ENCODE results near the gene FAXDC2.

The FAXDC2 gene

DNA sequence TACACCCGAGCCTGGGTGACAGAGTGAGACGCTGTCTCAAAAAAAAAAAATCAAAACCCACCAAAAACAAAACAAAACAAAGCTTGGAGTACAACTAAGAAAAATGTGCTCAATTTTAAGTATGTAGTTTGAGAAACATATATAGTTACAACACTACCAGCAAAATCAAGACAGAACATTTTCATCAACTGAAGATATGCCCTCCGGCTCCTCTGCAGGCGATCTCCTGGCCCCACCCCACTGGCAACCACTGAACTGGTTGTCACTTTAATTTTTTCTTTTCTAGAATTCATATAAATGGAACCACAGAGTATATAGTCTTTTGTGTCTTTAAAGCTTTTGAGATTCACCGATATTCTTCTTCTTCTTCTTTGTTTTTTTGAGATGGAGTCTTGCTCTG lies 43.0 kb upstream of the FAXDC2 start:
- Histone ChIP-seq H3K36me3 (ENCODE audit: control insufficient read depth in 4 of 4, insufficient read depth in 4 of 4, low read length in 3 of 4) (peaks cover 13 to 84% (median 55%) of the 10 kb centered on the region in 4 experiments), H3K4me3 (ENCODE audit: control insufficient read depth in 1 of 7, extremely low read depth in 1 of 7, insufficient read depth in 4 of 7, low read depth in 2 of 7, low read length in 6 of 7) (no peak overlapping the region), H3K9me3 (ENCODE audit: control extremely low read depth in 1 of 5, control insufficient read depth in 4 of 5, insufficient read depth in 2 of 5, low read depth in 1 of 5, low read length in 4 of 5) (peaks cover 0 to 4% (median 1%) of the 10 kb centered on the region in 5 experiments), H3K27ac (ENCODE audit: insufficient read depth in 1 of 2, low read depth in 1 of 2, low read length in 2 of 2, poor library complexity in 1 of 2, severe bottlenecking in 2 of 2) (no peak overlapping the region), H3K27me3 (replicated peaks in 2 of 5; ENCODE audit: control insufficient read depth in 4 of 5, insufficient read depth in 5 of 5, low read length in 4 of 5) (no peaks in the 10 kb centered on the region), H3K4me1 (ENCODE audit: control extremely low read depth in 1 of 4, control insufficient read depth in 4 of 4, insufficient read depth in 4 of 4, low read length in 3 of 4) (no peaks in the 10 kb centered on the region)
- 100% methylated on average over 1 of the region's 5 CpGs for WGBS (ENCODE audit: insufficient coverage)
- ChIA-PET CTCF (interaction anchor here (0.7 to 2.3 kb wide), 3 partner anchors 11 to 24 kb away, joined by 3 to 8 read pairs (median 3); no protein-coding TSS in a partner anchor), POLR2A (interaction anchor here (0.6 kb wide), 1 partner anchor 29 kb away, joined by 4 read pairs; no protein-coding TSS in a partner anchor)
- no peak for DNase-seq

DNA sequence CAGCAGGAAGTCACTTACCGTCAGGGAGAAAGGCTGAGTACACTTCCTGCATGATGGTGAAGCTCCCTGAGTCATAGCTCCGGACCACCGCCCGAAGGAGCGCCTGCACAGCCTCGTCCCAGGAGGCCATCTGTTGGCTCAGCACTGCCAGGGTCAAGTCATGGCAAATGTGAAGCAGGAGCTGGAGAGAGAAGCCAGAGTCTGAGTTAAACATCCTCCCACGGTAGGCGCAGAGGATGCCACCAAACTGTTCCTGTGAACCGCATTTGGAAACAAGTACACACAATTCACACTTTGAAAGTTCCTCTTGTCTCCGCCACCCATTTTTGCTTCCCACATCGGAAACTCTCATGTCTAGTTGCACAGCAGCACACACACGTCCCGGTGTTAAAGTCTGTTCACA lies 42.0 kb upstream of the FAXDC2 start:
- Histone ChIP-seq H3K4me1 (ENCODE audit: control extremely low read depth in 1 of 4, control insufficient read depth in 4 of 4, insufficient read depth in 4 of 4, low read length in 3 of 4) (no peaks in the 10 kb centered on the region), H3K9me3 (ENCODE audit: control extremely low read depth in 1 of 5, control insufficient read depth in 4 of 5, insufficient read depth in 2 of 5, low read depth in 1 of 5, low read length in 4 of 5) (peaks cover 0 to 13% (median 4%) of the 10 kb centered on the region in 5 experiments), H3K36me3 (ENCODE audit: control insufficient read depth in 4 of 4, insufficient read depth in 4 of 4, low read length in 3 of 4) (peaks cover 21 to 84% (median 58%) of the 10 kb centered on the region in 4 experiments), H3K27me3 (replicated peaks in 2 of 5; ENCODE audit: control insufficient read depth in 4 of 5, insufficient read depth in 5 of 5, low read length in 4 of 5) (no peaks in the 10 kb centered on the region), H3K27ac (ENCODE audit: insufficient read depth in 1 of 2, low read depth in 1 of 2, low read length in 2 of 2, poor library complexity in 1 of 2, severe bottlenecking in 2 of 2) (no peak overlapping the region), H3K4me3 (ENCODE audit: control insufficient read depth in 1 of 7, extremely low read depth in 1 of 7, insufficient read depth in 4 of 7, low read depth in 2 of 7, low read length in 6 of 7) (no peak overlapping the region)
- no peak for DNase-seq
- 88% methylated on average over 11 of the region's 13 CpGs for WGBS (ENCODE audit: insufficient coverage)
- CTCF ChIA-PET = interaction anchor here (2.3 kb wide), 1 partner anchor 20 kb away, joined by 8 read pairs; no protein-coding TSS in a partner anchor
- POLR2A ChIA-PET = no interaction called here

DNA sequence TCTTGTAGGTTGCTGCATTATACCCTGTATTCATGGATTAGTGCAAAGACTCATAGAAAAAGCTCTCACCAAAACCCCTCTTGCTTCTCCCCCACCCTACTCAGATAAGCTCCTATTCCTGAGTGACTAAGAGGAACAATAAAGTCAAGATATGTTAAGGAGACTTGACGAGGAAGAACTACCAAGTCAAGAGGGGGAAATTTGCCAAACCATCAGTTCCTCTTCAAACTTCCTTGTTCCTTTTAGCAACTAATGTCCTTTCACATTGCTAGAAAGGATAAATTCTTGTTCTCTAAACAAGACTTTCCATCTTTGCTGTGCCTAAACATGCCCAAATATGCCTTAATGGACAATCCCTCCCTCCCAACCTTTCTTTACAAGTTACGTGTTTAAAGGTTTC lies 35.0 kb upstream of the FAXDC2 start:
- H3K27me3 ChIP-seq (replicated peaks in 2 of 5; ENCODE audit: control insufficient read depth in 4 of 5, insufficient read depth in 5 of 5, low read length in 4 of 5) = no peaks in the 10 kb centered on the region
- no peak overlapping the region for H3K27ac ChIP-seq (ENCODE audit: insufficient read depth in 1 of 2, low read depth in 1 of 2, low read length in 2 of 2, poor library complexity in 1 of 2, severe bottlenecking in 2 of 2)
- no peaks in the 10 kb centered on the region for H3K4me1 ChIP-seq (ENCODE audit: control extremely low read depth in 1 of 4, control insufficient read depth in 4 of 4, insufficient read depth in 4 of 4, low read length in 3 of 4)
- H3K36me3 ChIP-seq (ENCODE audit: control insufficient read depth in 4 of 4, insufficient read depth in 4 of 4, low read length in 3 of 4) = peaks cover 26 to 75% (median 51%) of the 10 kb centered on the region in 4 experiments
- WGBS (ENCODE audit: insufficient coverage) = 100% methylated on average over 1 of the region's 2 CpGs
- peaks cover 10 to 54% (median 27%) of the 10 kb centered on the region in 5 experiments for H3K9me3 ChIP-seq (ENCODE audit: control extremely low read depth in 1 of 5, control insufficient read depth in 4 of 5, insufficient read depth in 2 of 5, low read depth in 1 of 5, low read length in 4 of 5)
- H3K4me3 ChIP-seq (ENCODE audit: control insufficient read depth in 1 of 7, extremely low read depth in 1 of 7, insufficient read depth in 4 of 7, low read depth in 2 of 7, low read length in 6 of 7) = no peak overlapping the region
- ChIA-PET POLR2A (no interaction called here), CTCF (interaction anchor here (1.0 kb wide), 1 partner anchor 13 kb away, joined by 3 read pairs; no protein-coding TSS in a partner anchor)
- DNase-seq = no peak

DNA sequence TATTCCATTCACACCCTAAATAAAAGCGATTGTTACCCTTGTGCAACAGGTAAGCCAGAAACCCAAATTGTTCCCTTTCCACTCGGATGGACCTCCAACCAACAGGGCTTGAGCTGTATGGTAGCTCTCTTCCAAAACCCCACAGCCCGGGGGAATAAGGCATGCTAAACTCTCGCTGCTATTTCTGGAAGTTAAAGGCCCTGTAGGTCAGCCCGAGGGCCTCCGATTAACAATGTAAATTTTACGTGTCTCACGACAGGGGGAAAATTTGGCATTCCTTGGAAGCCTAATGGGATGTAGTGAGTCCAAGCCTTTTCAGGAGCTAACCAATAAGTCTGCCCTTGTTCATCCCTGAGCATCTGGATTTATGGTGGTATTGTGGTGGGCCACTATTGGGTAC lies 34.0 kb upstream of the FAXDC2 start:
- peaks cover 12 to 60% (median 28%) of the 10 kb centered on the region in 5 experiments for H3K9me3 ChIP-seq (ENCODE audit: control extremely low read depth in 1 of 5, control insufficient read depth in 4 of 5, insufficient read depth in 2 of 5, low read depth in 1 of 5, low read length in 4 of 5)
- 97% methylated on average over 7 of the region's 8 CpGs for WGBS (ENCODE audit: insufficient coverage)
- no peak overlapping the region for H3K27ac ChIP-seq (ENCODE audit: insufficient read depth in 1 of 2, low read depth in 1 of 2, low read length in 2 of 2, poor library complexity in 1 of 2, severe bottlenecking in 2 of 2)
- peaks cover 26 to 74% (median 44%) of the 10 kb centered on the region in 4 experiments for H3K36me3 ChIP-seq (ENCODE audit: control insufficient read depth in 4 of 4, insufficient read depth in 4 of 4, low read length in 3 of 4)
- H3K4me3 ChIP-seq (ENCODE audit: control insufficient read depth in 1 of 7, extremely low read depth in 1 of 7, insufficient read depth in 4 of 7, low read depth in 2 of 7, low read length in 6 of 7) = no peak overlapping the region
- no peaks in the 10 kb centered on the region for H3K27me3 ChIP-seq (replicated peaks in 2 of 5; ENCODE audit: control insufficient read depth in 4 of 5, insufficient read depth in 5 of 5, low read length in 4 of 5)
- DNase-seq = no peak
- CTCF ChIA-PET = interaction anchor here (1.6 kb wide), 1 partner anchor 16 kb away, joined by 3 read pairs; no protein-coding TSS in a partner anchor
- POLR2A ChIA-PET = no interaction called here
- H3K4me1 ChIP-seq (ENCODE audit: control extremely low read depth in 1 of 4, control insufficient read depth in 4 of 4, insufficient read depth in 4 of 4, low read length in 3 of 4) = no peaks in the 10 kb centered on the region

DNA sequence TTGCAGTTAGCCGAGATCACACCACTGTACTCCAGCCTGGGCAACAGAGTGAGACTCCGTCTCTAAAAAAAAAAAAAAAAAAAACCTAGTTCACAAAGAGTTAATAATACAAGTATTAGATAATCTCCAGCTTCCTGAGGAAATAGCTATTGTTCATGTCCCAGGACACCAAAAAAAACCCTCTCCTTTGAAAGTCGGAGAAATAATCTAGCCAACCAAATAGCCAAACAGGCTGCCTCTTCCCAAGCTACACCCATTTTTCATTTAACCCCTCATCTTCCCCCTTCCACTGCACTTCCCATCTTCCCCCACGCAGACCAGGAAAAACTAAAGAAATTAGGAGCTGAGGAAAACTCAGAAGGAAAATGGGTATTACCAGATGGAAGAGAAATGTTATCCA lies 31.6 kb upstream of the FAXDC2 start:
- Histone ChIP-seq H3K4me3 (ENCODE audit: control insufficient read depth in 1 of 7, extremely low read depth in 1 of 7, insufficient read depth in 4 of 7, low read depth in 2 of 7, low read length in 6 of 7) (no peak overlapping the region), H3K27me3 (replicated peaks in 2 of 5; ENCODE audit: control insufficient read depth in 4 of 5, insufficient read depth in 5 of 5, low read length in 4 of 5) (no peaks in the 10 kb centered on the region), H3K9me3 (ENCODE audit: control extremely low read depth in 1 of 5, control insufficient read depth in 4 of 5, insufficient read depth in 2 of 5, low read depth in 1 of 5, low read length in 4 of 5) (peaks cover 11 to 66% (median 35%) of the 10 kb centered on the region in 5 experiments), H3K36me3 (ENCODE audit: control insufficient read depth in 4 of 4, insufficient read depth in 4 of 4, low read length in 3 of 4) (peaks cover 19 to 63% (median 34%) of the 10 kb centered on the region in 4 experiments), H3K27ac (ENCODE audit: insufficient read depth in 1 of 2, low read depth in 1 of 2, low read length in 2 of 2, poor library complexity in 1 of 2, severe bottlenecking in 2 of 2) (no peak overlapping the region), H3K4me1 (ENCODE audit: control extremely low read depth in 1 of 4, control insufficient read depth in 4 of 4, insufficient read depth in 4 of 4, low read length in 3 of 4) (no peaks in the 10 kb centered on the region)
- 40% methylated on average over 1 of the region's 4 CpGs for WGBS (ENCODE audit: insufficient coverage)
- CTCF ChIA-PET = no interaction called here
- DNase-seq = no peak
- POLR2A ChIA-PET = no interaction called here

DNA sequence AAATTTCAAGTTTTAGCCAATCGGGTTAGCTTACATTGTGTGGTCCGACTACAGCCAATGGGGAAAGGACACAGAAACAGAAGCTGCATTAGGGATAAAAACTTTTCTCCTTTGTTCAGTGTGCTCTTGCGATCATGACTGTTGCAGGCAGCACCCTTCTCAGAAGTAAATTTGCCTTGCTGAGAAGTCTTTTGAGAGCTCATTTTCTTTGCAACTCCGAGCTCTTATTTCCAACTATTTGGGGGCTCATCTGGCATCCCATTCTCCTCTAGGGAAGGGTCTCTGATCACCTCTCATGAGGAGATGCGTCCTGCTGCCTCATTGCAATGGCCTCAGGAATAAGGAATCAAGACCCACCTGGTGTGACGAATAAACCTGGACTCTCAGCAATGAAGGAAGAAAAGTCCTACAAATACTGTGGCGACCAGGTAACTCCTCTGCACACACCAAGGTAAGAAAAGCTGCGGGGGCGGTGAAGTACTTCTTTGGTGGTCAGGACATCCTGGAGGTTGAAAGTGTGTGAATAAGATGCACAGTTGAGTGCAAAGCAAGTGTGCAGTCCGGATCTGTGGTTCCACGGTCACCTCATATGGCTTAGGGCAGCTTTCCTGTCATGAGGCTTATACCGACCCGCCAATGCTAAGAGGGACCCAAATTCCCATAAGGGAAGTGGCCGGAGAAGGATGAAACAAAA lies 28.4 kb upstream of the FAXDC2 start:
- ChIA-PET POLR2A (interaction anchor here (0.6 kb wide), 2 partner anchors 20 to 201 kb away, joined by 3 read pairs; partner anchors contain the start of gene CNOT8), CTCF (no interaction called here)
- peak in 1 of 3 donors; percentile 32 for DNase-seq
- H3K9me3 ChIP-seq (ENCODE audit: control extremely low read depth in 1 of 5, control insufficient read depth in 4 of 5, insufficient read depth in 2 of 5, low read depth in 1 of 5, low read length in 4 of 5) = peaks cover 3 to 39% (median 16%) of the 10 kb centered on the region in 5 experiments
- H3K27me3 ChIP-seq (replicated peaks in 2 of 5; ENCODE audit: control insufficient read depth in 4 of 5, insufficient read depth in 5 of 5, low read length in 4 of 5) = no peaks in the 10 kb centered on the region
- H3K4me3 ChIP-seq (ENCODE audit: control insufficient read depth in 1 of 7, extremely low read depth in 1 of 7, insufficient read depth in 4 of 7, low read depth in 2 of 7, low read length in 6 of 7) = no peak overlapping the region
- peaks cover 21 to 65% (median 34%) of the 10 kb centered on the region in 4 experiments for H3K36me3 ChIP-seq (ENCODE audit: control insufficient read depth in 4 of 4, insufficient read depth in 4 of 4, low read length in 3 of 4)
- no peak overlapping the region for H3K27ac ChIP-seq (ENCODE audit: insufficient read depth in 1 of 2, low read depth in 1 of 2, low read length in 2 of 2, poor library complexity in 1 of 2, severe bottlenecking in 2 of 2)
- H3K4me1 ChIP-seq (ENCODE audit: control extremely low read depth in 1 of 4, control insufficient read depth in 4 of 4, insufficient read depth in 4 of 4, low read length in 3 of 4) = no peaks in the 10 kb centered on the region
- WGBS (ENCODE audit: insufficient coverage) = 95% methylated on average over 14 of the region's 14 CpGs

DNA sequence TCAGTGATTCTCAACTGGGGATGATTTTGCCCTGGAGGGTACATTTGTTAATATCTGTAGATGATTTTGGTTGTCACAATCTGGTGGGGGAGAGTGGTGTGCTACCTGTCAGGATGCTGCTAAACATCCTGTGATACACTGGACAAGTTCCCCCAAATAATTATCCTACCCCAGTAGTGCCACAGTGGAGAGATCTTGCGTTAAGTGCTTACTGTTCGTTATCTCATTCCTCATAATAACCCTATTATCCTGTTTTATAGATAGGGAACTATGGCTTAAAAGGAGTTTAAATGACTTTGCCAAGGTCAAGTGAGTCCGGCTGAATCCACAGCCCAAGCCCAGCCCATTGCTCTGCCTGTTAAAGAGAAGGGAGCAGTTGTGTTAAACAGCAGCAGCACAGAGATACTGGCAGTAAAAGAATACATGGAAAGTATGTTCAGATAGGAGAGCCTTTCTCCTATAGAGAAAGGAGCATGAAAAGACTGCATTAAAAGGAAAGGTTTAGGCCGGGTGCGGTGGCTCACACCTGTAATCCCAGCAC lies 23.5 kb upstream of the FAXDC2 start:
- WGBS (ENCODE audit: insufficient coverage) = 95% methylated on average over 3 of the region's 5 CpGs
- CTCF ChIA-PET = no interaction called here
- Histone ChIP-seq H3K36me3 (ENCODE audit: control insufficient read depth in 4 of 4, insufficient read depth in 4 of 4, low read length in 3 of 4) (peaks cover 32 to 74% (median 53%) of the 10 kb centered on the region in 4 experiments), H3K27me3 (replicated peaks in 2 of 5; ENCODE audit: control insufficient read depth in 4 of 5, insufficient read depth in 5 of 5, low read length in 4 of 5) (no peaks in the 10 kb centered on the region), H3K9me3 (ENCODE audit: control extremely low read depth in 1 of 5, control insufficient read depth in 4 of 5, insufficient read depth in 2 of 5, low read depth in 1 of 5, low read length in 4 of 5) (peaks cover 1 to 12% (median 7%) of the 10 kb centered on the region in 5 experiments), H3K27ac (ENCODE audit: insufficient read depth in 1 of 2, low read depth in 1 of 2, low read length in 2 of 2, poor library complexity in 1 of 2, severe bottlenecking in 2 of 2) (no peak overlapping the region), H3K4me1 (ENCODE audit: control extremely low read depth in 1 of 4, control insufficient read depth in 4 of 4, insufficient read depth in 4 of 4, low read length in 3 of 4) (no peaks in the 10 kb centered on the region), H3K4me3 (ENCODE audit: control insufficient read depth in 1 of 7, extremely low read depth in 1 of 7, insufficient read depth in 4 of 7, low read depth in 2 of 7, low read length in 6 of 7) (no peak overlapping the region)
- no peak for DNase-seq
- POLR2A ChIA-PET = no interaction called here
